HFFc6 (cell line): ENCODE results near the gene CTCFL. TPM values are rescaled to one million over a fixed set of nuclear protein-coding genes. Genes with fewer than 3 reads are reported as not detected.

Experiments used
- DNase-seq: peaks from one replicate; pipeline ENCODE4 v3.0.0-alpha.2; 2018
- H3K27ac Mint-ChIP-seq: 2 replicates; pipeline ENCODE4 v1.8.0; 2020; ENCODE audit warnings: mild to moderate bottlenecking, mixed read lengths
- H3K27me3 Mint-ChIP-seq: 2 replicates; pipeline ENCODE4 v1.8.0; 2021; ENCODE audit warnings: mild to moderate bottlenecking, moderate library complexity, mixed read lengths; ENCODE audit not compliant: insufficient read depth
- H3K36me3 Mint-ChIP-seq: 2 replicates; pipeline ENCODE4 v1.8.0; 2021; ENCODE audit warnings: low read depth, mixed read lengths
- H3K4me1 Mint-ChIP-seq: 2 replicates; pipeline ENCODE4 v1.8.0; 2020; ENCODE audit warnings: low read depth, mixed read lengths
- H3K4me3 Mint-ChIP-seq: 2 replicates; pipeline ENCODE4 v1.8.0; 2020; ENCODE audit warnings: mild to moderate bottlenecking, moderate library complexity, mixed read lengths
- H3K9me3 Mint-ChIP-seq: 2 replicates; pipeline ENCODE4 v1.8.0; 2020; ENCODE audit warnings: mild to moderate bottlenecking, mixed read lengths
- CTCF ChIP-seq: fragments of 200-600 bp; sonication (generic); IDR thresholded peaks from 2 replicates; pipeline ENCODE4 v1.5.0; 2021; ENCODE audit warnings: antibody characterized with exemption, mild to moderate bottlenecking
- total RNA-seq, 6 experiments: library from RNA; stranded (reverse); fragmentation: NEBNext Ultra II Directional; extraction: Animal tissue kit (Norgen Biotek cat#: 25700); gene quantifications; 2 replicates in 1 of 6; 3 replicates in 5 of 6; pipeline ENCODE4 v1.2.3, GENCODE V29; 2021

CTCFL gene
- total RNA-seq, 6 experiments from 2014 or later, result not detected

- Mint-ChIP-seq H3K4me3 (no peak overlapping the region), H3K36me3 (no peaks in the 10 kb centered on the region), H3K4me1 (no peaks in the 10 kb centered on the region), H3K27ac (no peak overlapping the region), H3K9me3 (no peaks in the 10 kb centered on the region), H3K27me3 (peaks cover 59% of the 10 kb centered on the region)
- DNase-seq, result no peak
- TF ChIP-seq CTCF, result no peak
These were observed 53.2 kb downstream of the CTCFL start for GRCh38 chr20:57471496-57472372.

- H3K9me3 Mint-ChIP-seq, result no peaks in the 10 kb centered on the region
- DNase-seq, result no peak
- H3K27ac Mint-ChIP-seq, result no peak overlapping the region
- H3K36me3 Mint-ChIP-seq, result no peaks in the 10 kb centered on the region
- no peaks in the 10 kb centered on the region for H3K4me1 Mint-ChIP-seq
- no peak for TF ChIP-seq CTCF
- H3K27me3 Mint-ChIP-seq, result peaks cover 53% of the 10 kb centered on the region
- no peak overlapping the region for H3K4me3 Mint-ChIP-seq
These were observed 54.1 kb downstream of the CTCFL start for GRCh38 chr20:57470666-57471495.

- Mint-ChIP-seq H3K27me3 (peaks cover 52% of the 10 kb centered on the region), H3K27ac (no peak overlapping the region), H3K4me3 (no peak overlapping the region), H3K4me1 (no peaks in the 10 kb centered on the region), H3K9me3 (no peaks in the 10 kb centered on the region), H3K36me3 (no peaks in the 10 kb centered on the region)
- no peak for TF ChIP-seq CTCF
- no peak for DNase-seq
These were observed 54.8 kb downstream of the CTCFL start for GRCh38 chr20:57470212-57470522.

- H3K4me1 Mint-ChIP-seq, result no peaks in the 10 kb centered on the region
- peaks cover 53% of the 10 kb centered on the region for H3K27me3 Mint-ChIP-seq
- H3K9me3 Mint-ChIP-seq, result no peaks in the 10 kb centered on the region
- H3K36me3 Mint-ChIP-seq, result no peaks in the 10 kb centered on the region
- no peak for DNase-seq
- no peak for TF ChIP-seq CTCF
- no peak overlapping the region for H3K4me3 Mint-ChIP-seq
- no peak overlapping the region for H3K27ac Mint-ChIP-seq
These were observed 55.3 kb downstream of the CTCFL start for GRCh38 chr20:57469418-57470211.
